Transverse colon (tissue), 3 donors: Measurements from ENCODE around the gene GCC2.

Experiments used
- POLR2A ChIP-seq: fragments of 450-650 bp; IDR thresholded peaks from one replicate; pipeline ENCODE4 v1.6.1; 2016; ENCODE audit warnings: antibody characterized with exemption, mild to moderate bottlenecking, moderate library complexity
- TF ChIP-seq, protein P1 (sequence below), 5 experiments: fragments of 200-600 bp in 3 of 5; fragments of 450-650 bp in 2 of 5; sonication (generic) in 3 of 5; IDR thresholded peaks; 1 replicate in 2 of 5; 2 replicates in 3 of 5; pipeline ENCODE4 v1.5.1; 2016 to 2017; ENCODE audit warnings: antibody characterized with exemption in 5 of 5, inconsistent platforms in 3 of 5, mild to moderate bottlenecking in 2 of 5, moderate library complexity in 1 of 5

DNA sequence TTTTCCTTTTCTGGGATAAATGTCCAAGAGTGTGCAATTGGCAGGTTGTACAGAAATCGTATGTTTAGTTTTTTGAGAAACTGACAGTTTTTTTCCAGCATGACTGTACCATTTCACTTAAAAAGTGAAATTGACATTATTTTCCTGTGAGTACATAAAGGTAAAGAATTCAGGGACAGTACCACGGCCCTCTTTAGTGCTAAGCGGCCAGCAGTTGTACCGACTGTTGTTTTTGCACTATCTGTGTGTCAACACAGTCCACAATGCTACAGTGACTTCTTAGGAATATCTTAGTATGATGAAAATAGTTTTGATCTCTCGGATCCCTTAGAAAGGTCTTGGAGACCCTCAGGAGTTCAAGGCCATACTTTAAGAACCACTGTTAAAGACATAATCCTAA, 87.9 kb downstream of the GCC2 start:
- TF ChIP-seq, protein P1, sequence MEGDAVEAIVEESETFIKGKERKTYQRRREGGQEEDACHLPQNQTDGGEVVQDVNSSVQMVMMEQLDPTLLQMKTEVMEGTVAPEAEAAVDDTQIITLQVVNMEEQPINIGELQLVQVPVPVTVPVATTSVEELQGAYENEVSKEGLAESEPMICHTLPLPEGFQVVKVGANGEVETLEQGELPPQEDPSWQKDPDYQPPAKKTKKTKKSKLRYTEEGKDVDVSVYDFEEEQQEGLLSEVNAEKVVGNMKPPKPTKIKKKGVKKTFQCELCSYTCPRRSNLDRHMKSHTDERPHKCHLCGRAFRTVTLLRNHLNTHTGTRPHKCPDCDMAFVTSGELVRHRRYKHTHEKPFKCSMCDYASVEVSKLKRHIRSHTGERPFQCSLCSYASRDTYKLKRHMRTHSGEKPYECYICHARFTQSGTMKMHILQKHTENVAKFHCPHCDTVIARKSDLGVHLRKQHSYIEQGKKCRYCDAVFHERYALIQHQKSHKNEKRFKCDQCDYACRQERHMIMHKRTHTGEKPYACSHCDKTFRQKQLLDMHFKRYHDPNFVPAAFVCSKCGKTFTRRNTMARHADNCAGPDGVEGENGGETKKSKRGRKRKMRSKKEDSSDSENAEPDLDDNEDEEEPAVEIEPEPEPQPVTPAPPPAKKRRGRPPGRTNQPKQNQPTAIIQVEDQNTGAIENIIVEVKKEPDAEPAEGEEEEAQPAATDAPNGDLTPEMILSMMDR (IDR thresholded peaks at IDR 0.05) = no peak
- TF ChIP-seq POLR2A = no peak
